NCI-H2029 treated with DMSO at 0.1 percent for 48 hours (cell line): ENCODE data around the gene ADAM10.

Experiments used
- DNase-seq: peaks from one replicate; lab custom pipeline; 2025; lab: John Stamatoyannopoulos, UW

Gene ADAM10

GRCh38 chr15:58715266-58715917 is 34.1 kb downstream of the ADAM10 start:
- no peak for DNase-seq

- DNase-seq: no peak
These were observed 38.8 kb downstream of the ADAM10 start for GRCh38 chr15:58710701-58711100.

GRCh38 chr15:58707397-58707796 is 42.1 kb downstream of the ADAM10 start:
- DNase-seq: no peak

- DNase-seq: no peak
These were observed 44.4 kb downstream of the ADAM10 start for GRCh38 chr15:58705105-58705504.

- no peak for DNase-seq
These were observed 45.2 kb downstream of the ADAM10 start for GRCh38 chr15:58704155-58704865.

- DNase-seq: no peak
These were observed 45.9 kb downstream of the ADAM10 start for GRCh38 chr15:58703610-58704009.

- no peak for DNase-seq
These were observed 47.3 kb downstream of the ADAM10 start for GRCh38 chr15:58702233-58702632.

- no peak for DNase-seq
These were observed 48.1 kb downstream of the ADAM10 start for GRCh38 chr15:58701376-58701775.

GRCh38 chr15:58699769-58700168 is 49.7 kb downstream of the ADAM10 start:
- no peak for DNase-seq

GRCh38 chr15:58698887-58699641 is 50.4 kb downstream of the ADAM10 start:
- DNase-seq: no peak

GRCh38 chr15:58697220-58697619 is 52.3 kb downstream of the ADAM10 start:
- DNase-seq: no peak

GRCh38 chr15:58696738-58697137 is 52.8 kb downstream of the ADAM10 start:
- no peak for DNase-seq

GRCh38 chr15:58694641-58695398 is 54.7 kb downstream of the ADAM10 start:
- DNase-seq: no peak

- DNase-seq: no peak
These were observed 58.8 kb downstream of the ADAM10 start for GRCh38 chr15:58690703-58691102.

GRCh38 chr15:58689646-58690045 is 59.9 kb downstream of the ADAM10 start:
- DNase-seq: no peak

GRCh38 chr15:58686286-58686685 is 63.2 kb downstream of the ADAM10 start:
- DNase-seq: no peak

- DNase-seq: no peak
These were observed 64.8 kb downstream of the ADAM10 start for GRCh38 chr15:58684751-58685150.

GRCh38 chr15:58684036-58684710 is 65.3 kb downstream of the ADAM10 start:
- no peak for DNase-seq

- DNase-seq: no peak
These were observed 67.3 kb downstream of the ADAM10 start for GRCh38 chr15:58682234-58682633.

- DNase-seq: no peak
These were observed 70.8 kb downstream of the ADAM10 start for GRCh38 chr15:58678683-58679082.

- no peak for DNase-seq
These were observed 72.1 kb downstream of the ADAM10 start for GRCh38 chr15:58677426-58677825.

GRCh38 chr15:58676766-58677165 is 72.7 kb downstream of the ADAM10 start:
- DNase-seq: no peak
